H1 (cell line): ENCODE data around the gene SCN3A. TPM values are rescaled to one million over a fixed set of nuclear protein-coding genes. Genes with fewer than 3 reads are reported as not detected.

Source experiments
- CTCF ChIA-PET: fragments of 300-600 bp; sonication (Branson Sonifier 250); formaldehyde crosslinking; loops from one replicate; lab custom pipeline; 2021; ENCODE audit not compliant: partially characterized antibody; lab: Charles Lee
- POLR2A ChIA-PET: fragments of 300-600 bp; sonication (Branson Sonifier 250); formaldehyde crosslinking; loops from one replicate; lab custom pipeline; 2021; ENCODE audit warnings: inconsistent platforms; ENCODE audit not compliant: partially characterized antibody; lab: Charles Lee
- DNase-seq, 2 experiments: peaks; one replicate each; pipeline versions ENCODE4 v3.0.0 to v3.0.0-alpha.2; 2010 to 2022; ENCODE audit warnings: low spot score in 2 of 2, low read depth in 1 of 2, mixed read lengths in 1 of 2
- FAIRE-seq: peaks from 2 replicates; lab custom pipeline; 2011; peaks lifted over from hg19 to GRCh38; lab: Jason Lieb, UNC
- H2AFZ ChIP-seq: 2 replicates; pipeline ENCODE4 v1.8.1; 2012; ENCODE audit warnings: low read length, inconsistent platforms
- H2AK5ac ChIP-seq: 2 replicates; pipeline ENCODE4 v1.6.1; 2013; ENCODE audit warnings: low read depth, low read length
- H2BK120ac ChIP-seq: replicated peaks from 2 replicates; pipeline ENCODE3; 2013; ENCODE audit warnings: low read depth, low read length, inconsistent platforms
- H2BK12ac ChIP-seq: 2 replicates; pipeline ENCODE4 v1.6.1; 2013; ENCODE audit warnings: low read depth, low read length
- H2BK15ac ChIP-seq: 2 replicates; pipeline ENCODE4 v1.6.1; 2013; ENCODE audit warnings: low read length
- H2BK20ac ChIP-seq: 2 replicates; pipeline ENCODE4 v1.6.1; 2013; ENCODE audit warnings: low read length
- H2BK5ac ChIP-seq: 2 replicates; pipeline ENCODE4 v1.6.1; 2013; ENCODE audit warnings: low read depth, low read length
- H3K14ac ChIP-seq: 2 replicates; pipeline ENCODE4 v1.6.1; 2013; ENCODE audit warnings: inconsistent platforms; ENCODE audit not compliant: insufficient read length
- H3K18ac ChIP-seq: 2 replicates; pipeline ENCODE4 v1.6.1; 2013; ENCODE audit warnings: low read length; ENCODE audit errors: extremely low read depth
- H3K23ac ChIP-seq: 2 replicates; pipeline ENCODE4 v1.6.1; 2013; ENCODE audit warnings: inconsistent platforms; ENCODE audit not compliant: insufficient read length
- H3K23me2 ChIP-seq: 2 replicates; pipeline ENCODE4 v1.6.1; 2013; ENCODE audit warnings: low read depth, low read length
- H3K27ac ChIP-seq: 2 replicates; pipeline ENCODE4 v1.6.1; 2011; ENCODE audit warnings: low read depth, low read length, inconsistent platforms
- H3K27me3 ChIP-seq, 4 experiments: replicated peaks in 1 of 4; 1 replicate in 1 of 4; 2 replicates in 3 of 4; pipeline versions ENCODE4 v1.6.1 to v1.8.1; 2011 to 2013; ENCODE audit warnings: low read length in 3 of 4, mild to moderate bottlenecking in 3 of 4, inconsistent platforms in 2 of 4, mixed read lengths in 2 of 4, moderate library complexity in 1 of 4; ENCODE audit not compliant: control insufficient read depth in 3 of 4, insufficient read depth in 3 of 4; ENCODE audit errors: extremely low read depth in 1 of 4
- H3K36me3 ChIP-seq, 4 experiments: 2 replicates each; pipeline versions ENCODE4 v1.6.1 to v1.8.1; 2011 to 2013; ENCODE audit warnings: mild to moderate bottlenecking in 4 of 4, low read length in 3 of 4, moderate library complexity in 2 of 4, control low read depth in 1 of 4, inconsistent platforms in 1 of 4; ENCODE audit not compliant: insufficient read depth in 4 of 4, control insufficient read depth in 2 of 4
- H3K4ac ChIP-seq: replicated peaks from 2 replicates; pipeline ENCODE3; 2013; ENCODE audit warnings: low read length, low read depth, mixed read lengths, inconsistent platforms; ENCODE audit not compliant: insufficient read length
- H3K4me1 ChIP-seq, 4 experiments: replicated peaks in 1 of 4; 1 replicate in 1 of 4; 2 replicates in 3 of 4; pipeline versions ENCODE4 v1.6.1 to v1.8.1; 2011 to 2013; ENCODE audit warnings: low read length in 3 of 4, inconsistent platforms in 2 of 4, mixed read lengths in 1 of 4; ENCODE audit not compliant: insufficient read depth in 4 of 4, control insufficient read depth in 3 of 4
- H3K4me2 ChIP-seq, 2 experiments: 2 replicates each; pipeline versions ENCODE4 v1.6.1 to v1.8.1; 2011 to 2013; ENCODE audit warnings: low read depth in 2 of 2, low read length in 2 of 2, control low read depth in 1 of 2, inconsistent platforms in 1 of 2, mild to moderate bottlenecking in 1 of 2; ENCODE audit not compliant: insufficient read depth in 1 of 2
- H3K4me3 ChIP-seq, 4 experiments: fragments of 200-600, 300-600 bp in 1 of 4; sonication (generic), shearing (Covaris generic), sonication (Bioruptor Twin) in 1 of 4; 2 replicates each; pipeline versions ENCODE4 v1.5.1 to v1.8.1; 2011 to 2016; ENCODE audit warnings: low read length in 4 of 4, low read depth in 3 of 4, control low read depth in 2 of 4, inconsistent platforms in 2 of 4, mild to moderate bottlenecking in 2 of 4, mixed read lengths in 1 of 4, moderate library complexity in 1 of 4; ENCODE audit not compliant: insufficient read depth in 2 of 4; ENCODE audit errors: extremely low read depth in 1 of 4
- H3K56ac ChIP-seq: replicated peaks from 2 replicates; pipeline ENCODE3; 2013; ENCODE audit warnings: low read depth, mild to moderate bottlenecking, mixed read lengths, low read length, inconsistent platforms; ENCODE audit not compliant: insufficient read length
- H3K79me1 ChIP-seq: 2 replicates; pipeline ENCODE4 v1.6.1; 2013; ENCODE audit warnings: low read depth, low read length, control low read depth
- H3K79me2 ChIP-seq, 2 experiments: 2 replicates each; pipeline versions ENCODE4 v1.6.1 to v1.8.1; 2012 to 2013; ENCODE audit warnings: low read length in 2 of 2, mild to moderate bottlenecking in 2 of 2, inconsistent platforms in 1 of 2; ENCODE audit not compliant: insufficient read depth in 2 of 2, control insufficient read depth in 1 of 2
- H3K9ac ChIP-seq, 4 experiments: replicated peaks in 1 of 4; 1 replicate in 1 of 4; 2 replicates in 3 of 4; pipeline versions ENCODE4 v1.6.1 to v1.8.1; 2011 to 2013; ENCODE audit warnings: low read depth in 3 of 4, low read length in 3 of 4, control low read depth in 2 of 4, mild to moderate bottlenecking in 2 of 4, moderate library complexity in 2 of 4, inconsistent platforms in 1 of 4; ENCODE audit errors: extremely low read depth in 1 of 4
- H3K9me3 ChIP-seq, 2 experiments: 2 replicates each; pipeline versions ENCODE4 v1.6.1 to v1.8.1; 2012 to 2013; ENCODE audit warnings: mild to moderate bottlenecking in 2 of 2, moderate library complexity in 2 of 2, control low read depth in 1 of 2, inconsistent platforms in 1 of 2, low read depth in 1 of 2, low read length in 1 of 2, mixed read lengths in 1 of 2; ENCODE audit not compliant: insufficient read depth in 2 of 2
- H4K20me1 ChIP-seq, 2 experiments: replicated peaks in 1 of 2; 2 replicates each; pipeline versions ENCODE3 to v1.8.1; 2011 to 2013; ENCODE audit warnings: inconsistent platforms in 2 of 2, low read length in 2 of 2, mild to moderate bottlenecking in 1 of 2; ENCODE audit not compliant: insufficient read depth in 2 of 2, control insufficient read depth in 1 of 2
- H4K5ac ChIP-seq: 2 replicates; pipeline ENCODE4 v1.6.1; 2013; ENCODE audit warnings: low read length, low read depth, mixed read lengths, inconsistent platforms; ENCODE audit not compliant: insufficient read length
- H4K8ac ChIP-seq: 2 replicates; pipeline ENCODE4 v1.8.0; 2013; ENCODE audit warnings: mild to moderate bottlenecking, moderate library complexity, low read length, inconsistent platforms; ENCODE audit not compliant: insufficient read depth; ENCODE audit errors: extremely low read depth
- H4K91ac ChIP-seq: replicated peaks from 2 replicates; pipeline ENCODE3; 2013; ENCODE audit warnings: low read length, mixed read lengths, inconsistent platforms; ENCODE audit not compliant: insufficient read length
- ATF2 ChIP-seq: IDR thresholded peaks from 2 replicates; pipeline ENCODE4 v1.6.1; 2012; ENCODE audit warnings: low read length, inconsistent platforms
- BRCA1 ChIP-seq: IDR thresholded peaks from 2 replicates; pipeline ENCODE4 v1.6.1; 2012; ENCODE audit warnings: low read depth, low read length, improper control_type of control experiment
- E2F6 ChIP-seq: IDR thresholded peaks from 2 replicates; pipeline ENCODE4 v1.6.1; 2012; ENCODE audit warnings: inconsistent platforms
- GTF2F1 ChIP-seq: IDR thresholded peaks from 2 replicates; pipeline ENCODE4 v1.6.1; 2012; ENCODE audit warnings: low read depth, low read length, improper control_type of control experiment, borderline replicate concordance
- JUN ChIP-seq: IDR thresholded peaks from 2 replicates; pipeline ENCODE4 v1.6.1; 2011; ENCODE audit warnings: low read depth, mild to moderate bottlenecking, improper control_type of control experiment, low read length
- KDM4A ChIP-seq: IDR thresholded peaks from one replicate; pipeline ENCODE4 v1.7.1; 2012; ENCODE audit warnings: low read depth, mild to moderate bottlenecking, moderate library complexity, low read length, inconsistent platforms; ENCODE audit not compliant: severe bottlenecking
- ZNF274 ChIP-seq: IDR thresholded peaks from 2 replicates; pipeline ENCODE4 v1.7.0; 2012; ENCODE audit warnings: low read length, borderline replicate concordance; ENCODE audit errors: extremely low read depth
- WGBS, 2 experiments: shearing (Covaris generic) in 1 of 2; methylation state at CpG; one replicate each; pipeline versions ENCODE4 v1.1.6 to v1.1.7; 2013 to 2015; ENCODE audit warnings: low lambda C conversion rate in 2 of 2, mixed read lengths in 2 of 2, inconsistent platforms in 1 of 2, low coverage in 1 of 2, missing lambda C conversion rate in 1 of 2; ENCODE audit not compliant: insufficient replicate concordance in 2 of 2, insufficient coverage in 1 of 2, insufficient read length in 1 of 2; ENCODE audit errors: extremely low coverage in 1 of 2, missing lambda C conversion rate in 1 of 2; 5-methylcytosine and 5-hydroxymethylcytosine counted together
- polyA plus RNA-seq, 7 experiments: library from polyadenylated mRNA; depleted of rRNA in 3 of 7; stranded (reverse) in 5 of 7; unstranded in 2 of 7; fragments of >200 nt in 5 of 7; fragments of 200-250 nt in 2 of 7; gene quantifications; 1 replicate in 5 of 7; 2 replicates in 1 of 7; 4 replicates in 1 of 7; pipeline versions ENCODE4 v1.2.1 to v1.2.3, GENCODE V29; 2011 to 2013; ENCODE audit warnings: missing spikeins in 2 of 7, mixed read lengths in 2 of 7
- total RNA-seq: library from RNA; stranded (reverse); fragmentation: NEBNext Ultra II Directional; extraction: Animal tissue kit (Norgen Biotek cat#: 25700); gene quantifications from 2 replicates; pipeline ENCODE4 v1.2.1, GENCODE V29; 2021
- TF ChIP-seq, protein P1 (sequence below): IDR thresholded peaks from 2 replicates; pipeline ENCODE4 v1.6.1; 2012; ENCODE audit warnings: inconsistent platforms
- TF ChIP-seq, protein P2 (sequence below): IDR thresholded peaks from 2 replicates; pipeline ENCODE4 v1.6.1; 2011; ENCODE audit warnings: low read length, improper control_type of control experiment

The SCN3A gene
- total and polyA plus RNA-seq, 2 of the 8 experiments (the other 6 are each of a cell fraction or from before 2014, with no cell fraction given): 0.02 TPM; not detected in 1

- H4K8ac ChIP-seq: no peak overlapping the region
- H3K14ac ChIP-seq: no peak overlapping the region
- no peaks in the 10 kb centered on the region for H3K79me1 ChIP-seq
- no peaks in the 10 kb centered on the region for H3K4me1 ChIP-seq
- H4K91ac ChIP-seq: no peak overlapping the region
- H3K4ac ChIP-seq: no peak overlapping the region
- H2AK5ac ChIP-seq: no peak overlapping the region
- no peaks in the 10 kb centered on the region for H4K20me1 ChIP-seq
- H2BK15ac ChIP-seq: no peak overlapping the region
- no peak overlapping the region for H3K23ac ChIP-seq
- no peaks in the 10 kb centered on the region for H3K27me3 ChIP-seq
- no peak overlapping the region for H4K5ac ChIP-seq
- no peak overlapping the region for H2BK20ac ChIP-seq
- no peak overlapping the region for H3K18ac ChIP-seq
- no peak overlapping the region for H2BK5ac ChIP-seq
- H3K4me2 ChIP-seq: no peak overlapping the region
- H3K56ac ChIP-seq: no peak overlapping the region
- FAIRE-seq: no peak
- H3K79me2 ChIP-seq: no peaks in the 10 kb centered on the region
- no peaks in the 10 kb centered on the region for H3K23me2 ChIP-seq
- CTCF ChIA-PET: interaction anchor here (0.9 to 3.5 kb wide), 18 partner anchors 8 to 606 kb away, joined by 3 to 20 read pairs (median 3); partner anchors contain the start of gene SCN3A
- H2AFZ ChIP-seq: no peak overlapping the region
- H3K9me3 ChIP-seq: no peaks in the 10 kb centered on the region
- H2BK12ac ChIP-seq: no peak overlapping the region
- H3K9ac ChIP-seq: no peak overlapping the region
- no peaks in the 10 kb centered on the region for H3K36me3 ChIP-seq
- WGBS, 2 experiments: 87% methylated on average over 1 of the region's 1 CpG; no CpG with 5 or more reads in 1 of the 2 experiments
- H3K27ac ChIP-seq: no peak overlapping the region
- DNase-seq: no peak
- H2BK120ac ChIP-seq: no peak overlapping the region
- POLR2A ChIA-PET: no interaction called here
- no peak overlapping the region for H3K4me3 ChIP-seq
- TF ChIP-seq E2F6 (no peak), JUN (no peak), GTF2F1 (no peak), ZNF274 (no peak), BRCA1 (no peak), KDM4A (no peak), ATF2 (no peak)
- TF ChIP-seq, protein P1, sequence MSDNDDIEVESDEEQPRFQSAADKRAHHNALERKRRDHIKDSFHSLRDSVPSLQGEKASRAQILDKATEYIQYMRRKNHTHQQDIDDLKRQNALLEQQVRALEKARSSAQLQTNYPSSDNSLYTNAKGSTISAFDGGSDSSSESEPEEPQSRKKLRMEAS: no peak
- TF ChIP-seq, protein P2, sequence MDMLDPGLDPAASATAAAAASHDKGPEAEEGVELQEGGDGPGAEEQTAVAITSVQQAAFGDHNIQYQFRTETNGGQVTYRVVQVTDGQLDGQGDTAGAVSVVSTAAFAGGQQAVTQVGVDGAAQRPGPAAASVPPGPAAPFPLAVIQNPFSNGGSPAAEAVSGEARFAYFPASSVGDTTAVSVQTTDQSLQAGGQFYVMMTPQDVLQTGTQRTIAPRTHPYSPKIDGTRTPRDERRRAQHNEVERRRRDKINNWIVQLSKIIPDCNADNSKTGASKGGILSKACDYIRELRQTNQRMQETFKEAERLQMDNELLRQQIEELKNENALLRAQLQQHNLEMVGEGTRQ: no peak
Measured at GRCh38 chr2:165141601-165142354, 62.1 kb downstream of the SCN3A start.
